ENCODE measurements around the gene TNFSF13.
"Not testable (repeated sequence)": the region's sequence is repeated elsewhere in the genome, so short reads cannot be mapped to it uniquely, and the experiment has no call there.

TNFSF13 gene

GRCh38 chr17:7591596-7591995 lies 33.0 kb downstream of the TNFSF13 start:
- no peak for DNase-seq (ENCODE audit: low spot score)

GRCh38 chr17:7592422-7593021 lies 34.0 kb downstream of the TNFSF13 start:
- DNase-seq (ENCODE audit: low spot score), result no peak

GRCh38 chr17:7593296-7593695 lies 34.7 kb downstream of the TNFSF13 start:
- DNase-seq (ENCODE audit: low spot score), result no peak

GRCh38 chr17:7597561-7597960 lies 39.0 kb downstream of the TNFSF13 start:
- not testable (repeated sequence) for DNase-seq (ENCODE audit: low spot score)

GRCh38 chr17:7606280-7606679 lies 47.7 kb downstream of the TNFSF13 start:
- no peak for DNase-seq (ENCODE audit: low spot score)

- no peak for DNase-seq (ENCODE audit: low spot score)
Measured at GRCh38 chr17:7610641-7611040, 52.1 kb downstream of the TNFSF13 start.

Measured in AG20443 (cell line).